GM21737 (cell line): ENCODE measurements around the gene SFT2D2.
"Not testable (repeated sequence)": the region's sequence is repeated elsewhere in the genome, so short reads cannot be mapped to it uniquely, and the experiment has no call there.

Experiments
- ATAC-seq: cut with Tn5 transposase; IDR thresholded peaks from one replicate; pipeline ENCODE4 v1.9.1; 2021; ENCODE audit warnings: mild to moderate bottlenecking, moderate library complexity; ENCODE audit not compliant: unreplicated experiment

SFT2D2 gene

DNA sequence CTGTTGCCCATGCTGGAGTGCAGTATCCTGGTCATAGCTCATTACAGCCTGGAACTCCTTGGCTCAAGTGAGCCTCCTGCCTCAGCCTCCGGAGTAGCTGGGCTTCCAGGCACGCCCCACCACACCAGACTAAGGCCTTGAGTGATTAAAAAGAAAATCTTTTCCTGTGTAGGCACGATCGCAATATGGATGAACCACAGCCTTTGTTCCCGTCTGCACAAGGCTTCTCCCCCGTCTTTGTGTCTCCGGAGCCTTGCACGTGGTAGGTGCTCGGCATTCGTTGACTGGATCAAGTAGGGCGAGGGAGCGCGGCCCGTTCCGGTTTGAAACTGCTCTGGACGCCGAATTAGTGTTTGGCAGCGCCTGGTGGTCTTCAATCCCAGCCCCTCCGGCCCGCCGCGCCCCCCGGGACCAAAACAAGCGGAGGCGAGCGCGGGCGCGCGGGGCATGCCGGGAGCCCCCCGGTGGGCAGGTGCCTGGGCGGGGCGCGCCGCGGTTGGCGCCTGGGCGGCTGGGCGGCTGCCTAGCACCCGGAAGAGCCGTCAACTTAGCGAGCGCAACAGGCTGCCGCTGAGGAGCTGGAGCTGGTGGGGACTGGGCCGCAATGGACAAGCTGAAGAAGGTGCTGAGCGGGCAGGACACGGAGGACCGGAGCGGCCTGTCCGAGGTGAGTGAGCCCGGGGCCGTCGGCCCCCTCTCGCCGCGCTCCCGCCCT, at the start of gene SFT2D2:
Gene SFT2D2, plus strand, starts transcription at position 529 of the 715 bp plus-strand sequence. Its CDS starts 76 bp downstream, at position 605.
- peak; percentile 75 for ATAC-seq

DNA sequence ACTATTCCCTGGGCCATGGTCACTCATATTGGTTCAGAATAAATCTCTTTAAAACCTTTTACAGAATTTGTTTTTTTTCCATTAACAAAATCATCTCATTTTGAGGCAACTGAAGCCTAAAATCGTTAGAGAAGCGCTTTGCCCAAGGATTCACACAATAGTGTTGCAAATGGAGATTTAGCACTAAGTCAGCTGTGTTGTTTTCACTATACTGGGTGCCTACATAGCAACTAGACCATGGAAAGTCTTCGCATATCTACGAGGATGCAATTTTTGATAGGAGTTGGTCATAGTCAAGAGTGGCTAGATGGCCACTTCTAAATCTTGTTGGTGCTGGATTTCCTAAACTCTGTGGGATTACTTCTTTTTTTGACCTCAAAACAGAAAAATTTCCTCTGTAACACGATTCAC, 47.6 kb upstream of the SFT2D2 start:
- no peak for ATAC-seq

DNA sequence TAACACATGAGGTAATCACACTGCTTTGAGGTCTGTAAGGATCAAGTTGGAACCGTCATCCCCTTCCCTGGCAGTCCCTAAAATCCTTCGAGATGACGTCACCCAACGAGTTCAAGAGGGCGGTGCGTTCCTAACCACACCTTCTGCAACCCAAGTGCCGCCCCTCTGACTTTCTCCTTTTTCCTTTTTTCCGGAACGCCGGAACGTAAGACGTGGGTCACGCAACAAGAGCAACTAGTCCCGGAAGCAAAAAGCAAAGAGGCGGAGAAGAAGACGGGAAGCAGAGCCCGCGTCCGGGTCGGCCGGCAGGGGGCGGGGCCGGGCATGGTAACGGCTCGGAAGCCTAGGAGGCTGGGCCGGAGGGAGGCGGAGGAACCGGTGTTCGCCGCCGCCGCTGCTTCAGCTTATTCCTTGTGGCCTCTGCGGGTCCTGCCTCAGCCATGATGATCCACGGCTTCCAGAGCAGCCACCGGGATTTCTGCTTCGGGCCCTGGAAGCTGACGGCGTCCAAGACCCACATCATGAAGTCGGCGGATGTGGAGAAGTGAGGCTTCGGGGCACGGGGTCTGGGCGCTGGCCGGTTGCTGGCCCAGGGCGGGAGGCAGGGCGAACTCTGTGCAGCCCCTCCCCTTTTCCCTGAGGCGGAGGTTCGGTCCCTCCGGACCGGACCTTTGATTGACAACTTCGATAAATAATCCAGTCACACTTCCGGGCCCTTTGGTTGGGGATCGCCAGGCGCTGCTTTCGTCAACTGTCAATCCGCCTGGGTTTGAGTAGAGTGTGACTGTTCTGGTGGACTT, 47.0 kb upstream of the SFT2D2 start, which contains the start of gene TIPRL:
Gene TIPRL, plus strand, starts transcription at position 325 of the 800 bp plus-strand sequence. Its CDS starts 116 bp downstream, at position 441.
- ATAC-seq = peak; percentile 90

DNA sequence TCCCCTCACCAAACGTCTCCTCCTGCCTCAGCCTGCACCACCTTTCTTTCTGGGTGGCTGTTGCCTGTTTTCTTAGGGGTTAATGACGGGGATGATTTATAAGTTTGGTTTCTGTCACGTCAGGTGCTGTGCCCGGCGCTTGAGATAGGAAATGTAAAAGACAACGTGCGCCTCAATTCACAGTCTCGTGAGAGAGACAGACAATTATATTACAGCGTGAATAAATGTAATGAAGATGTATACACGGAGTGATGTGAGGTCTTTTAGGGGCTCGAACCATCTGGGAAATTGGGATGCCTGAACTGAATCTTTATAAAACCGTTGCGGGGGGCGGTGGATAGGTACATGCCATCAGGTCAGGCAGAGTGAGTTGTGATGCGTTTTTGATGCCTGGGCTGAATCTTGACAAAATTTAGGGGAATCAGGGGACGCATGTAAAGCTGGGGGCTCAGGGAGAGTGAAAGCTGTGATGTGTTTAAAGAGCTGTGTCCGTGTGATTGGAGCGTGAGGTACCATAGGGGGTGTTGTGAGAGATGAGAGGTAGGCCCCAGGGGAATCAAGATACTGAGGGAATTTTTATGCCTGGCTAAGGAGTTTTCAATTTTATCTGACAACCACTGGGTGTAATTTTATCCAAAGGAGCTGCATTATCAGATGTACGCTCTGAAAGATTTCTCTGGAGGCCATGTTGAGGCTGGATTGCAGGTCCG, 46.2 kb upstream of the SFT2D2 start:
- no peak for ATAC-seq

DNA sequence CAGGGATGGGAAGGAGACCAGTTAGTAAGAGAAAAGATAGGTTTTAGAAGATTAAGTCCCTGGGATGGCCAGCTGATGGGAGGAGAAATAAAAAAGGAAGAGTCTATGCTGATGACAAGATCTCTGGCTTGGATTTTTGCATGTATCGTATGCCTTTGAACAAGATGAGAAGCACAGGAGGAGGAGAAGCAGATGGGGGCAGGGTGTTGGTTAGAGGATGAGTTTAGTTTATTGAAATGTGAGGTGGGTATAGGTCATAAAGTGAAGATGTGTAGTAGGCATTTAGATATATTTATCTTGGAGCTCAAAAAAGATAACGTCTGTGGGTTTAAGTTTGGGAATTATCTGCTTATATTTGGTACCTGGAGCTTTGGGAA, 45.7 kb upstream of the SFT2D2 start:
- ATAC-seq = no peak

DNA sequence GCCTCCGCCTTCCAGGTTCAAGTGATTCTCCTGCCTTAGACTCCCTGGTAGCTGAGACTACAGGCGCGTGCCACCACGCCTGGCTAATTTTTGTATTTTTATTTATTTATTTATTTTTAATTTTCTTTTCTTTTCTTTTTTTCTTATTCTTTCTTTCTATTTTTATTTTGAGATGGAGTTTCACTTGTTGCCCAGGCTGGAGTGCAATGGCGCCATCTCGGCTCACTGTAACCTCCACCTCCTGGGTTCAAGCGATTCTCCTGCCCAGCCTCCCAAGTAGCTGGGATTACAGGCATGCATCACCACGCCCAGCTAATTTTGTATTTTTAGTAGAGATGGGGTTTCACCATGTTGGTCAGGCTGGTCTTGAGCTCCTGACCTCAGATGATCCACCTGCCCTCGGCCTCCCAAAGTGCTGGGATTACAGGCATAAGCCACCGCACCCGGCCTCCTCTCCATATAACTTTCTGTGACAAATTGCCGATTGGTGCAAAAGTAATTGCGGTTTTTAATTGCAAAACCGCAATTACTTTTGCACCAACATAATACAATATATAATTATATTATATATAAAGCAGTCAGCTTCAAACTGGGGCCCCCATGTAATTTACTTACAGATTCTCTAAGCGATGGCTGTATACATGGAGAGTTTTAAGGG, 44.6 kb upstream of the SFT2D2 start:
- not testable (repeated sequence) for ATAC-seq

DNA sequence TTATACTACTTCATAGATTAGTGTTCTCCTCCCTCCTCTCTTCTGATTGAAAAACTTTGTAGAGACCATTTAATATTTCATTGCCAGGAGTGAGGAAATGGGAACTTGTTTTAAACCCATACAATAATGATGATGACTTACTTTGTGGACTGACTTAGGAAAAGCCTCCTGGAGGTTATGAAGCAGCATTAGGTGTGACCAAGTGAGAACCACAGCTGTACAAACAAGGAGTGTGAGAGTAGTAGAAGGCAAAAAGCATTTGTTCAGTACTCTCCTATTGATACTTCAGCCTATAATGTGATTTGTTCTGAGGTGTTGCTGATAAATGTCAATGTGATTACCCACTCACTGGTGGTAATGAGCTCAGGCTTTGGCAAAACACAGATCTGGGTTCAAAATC, 38.6 kb upstream of the SFT2D2 start:
- ATAC-seq = no peak

DNA sequence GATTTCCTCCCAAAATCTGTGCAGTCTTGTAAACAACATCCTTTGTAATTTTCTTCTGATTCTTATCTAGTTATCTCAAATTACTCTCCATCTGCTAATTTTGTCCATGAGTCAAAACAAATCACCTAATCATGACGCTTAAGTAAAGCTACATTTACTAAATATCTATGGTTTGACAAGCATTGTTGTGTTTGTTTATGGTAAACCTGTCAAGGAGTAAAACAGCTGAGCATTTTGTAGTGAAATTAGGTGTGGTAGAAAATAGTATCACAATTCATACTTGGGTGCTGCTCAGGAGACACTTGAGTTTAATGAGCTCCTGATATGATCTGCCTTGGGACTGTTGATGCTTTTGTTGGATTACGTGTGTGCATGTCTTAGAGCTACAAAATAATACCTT, 35.4 kb upstream of the SFT2D2 start:
- no peak for ATAC-seq

DNA sequence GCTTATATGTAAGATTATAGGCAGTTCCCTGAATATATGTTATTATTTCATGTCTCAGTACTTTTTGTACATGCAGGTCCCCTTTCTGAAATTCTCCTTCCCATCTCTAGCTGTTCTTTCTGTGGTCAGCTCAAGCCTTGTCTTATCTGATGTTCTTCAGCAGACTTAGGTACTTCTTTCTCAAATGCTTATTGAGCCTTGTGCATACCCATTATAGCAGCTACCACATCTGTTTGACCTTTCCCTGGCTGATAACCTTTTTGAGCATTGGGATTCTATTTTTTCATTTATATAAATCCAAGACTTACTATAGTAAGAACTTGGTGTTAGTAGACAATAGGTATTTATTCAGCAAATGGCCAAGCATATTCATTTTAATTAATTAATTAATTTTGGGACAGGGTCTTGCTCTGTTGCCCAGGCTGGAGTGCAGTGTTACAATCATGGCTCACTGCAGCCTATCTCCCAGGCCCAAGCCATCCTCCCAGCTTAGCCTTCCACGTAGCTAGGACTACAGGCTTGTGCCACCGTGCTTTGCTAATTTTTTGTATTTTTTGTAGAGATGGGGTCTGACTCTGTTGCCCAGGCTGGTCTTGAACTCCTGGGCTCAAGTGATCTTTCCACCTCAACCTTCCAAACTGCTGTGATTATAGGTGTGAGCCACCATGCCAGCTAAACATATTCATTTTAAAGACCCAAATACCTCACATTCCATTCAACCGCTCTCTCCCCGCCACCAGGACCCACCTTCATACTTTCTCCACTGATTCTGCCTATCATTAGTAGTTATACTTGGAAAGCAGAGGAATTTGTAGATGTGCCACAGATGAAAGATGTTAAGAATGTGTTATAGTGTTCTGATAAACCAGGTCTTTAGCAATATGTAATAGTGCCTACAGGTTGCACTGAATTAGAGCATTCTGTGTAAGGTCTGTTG, 30.3 kb upstream of the SFT2D2 start:
- no peak for ATAC-seq

DNA sequence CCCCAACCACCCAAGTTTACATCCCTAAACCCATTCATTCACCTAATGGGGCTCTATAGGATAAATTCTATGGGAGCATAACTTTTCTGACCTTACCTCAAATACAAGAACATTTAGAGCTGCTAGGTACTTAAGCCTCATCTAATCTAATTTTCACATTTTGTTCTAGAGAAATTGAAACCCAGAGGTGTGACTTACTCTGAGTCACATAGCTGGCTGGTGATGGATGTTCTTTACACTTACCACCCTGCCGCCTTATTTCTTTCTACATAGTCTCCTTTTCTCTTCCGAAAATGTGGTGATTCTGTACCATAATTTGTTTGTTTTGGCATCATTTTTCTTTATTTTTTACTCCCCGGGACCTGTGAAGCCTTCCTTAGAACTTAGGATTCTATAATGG, 26.7 kb upstream of the SFT2D2 start:
- no peak for ATAC-seq

DNA sequence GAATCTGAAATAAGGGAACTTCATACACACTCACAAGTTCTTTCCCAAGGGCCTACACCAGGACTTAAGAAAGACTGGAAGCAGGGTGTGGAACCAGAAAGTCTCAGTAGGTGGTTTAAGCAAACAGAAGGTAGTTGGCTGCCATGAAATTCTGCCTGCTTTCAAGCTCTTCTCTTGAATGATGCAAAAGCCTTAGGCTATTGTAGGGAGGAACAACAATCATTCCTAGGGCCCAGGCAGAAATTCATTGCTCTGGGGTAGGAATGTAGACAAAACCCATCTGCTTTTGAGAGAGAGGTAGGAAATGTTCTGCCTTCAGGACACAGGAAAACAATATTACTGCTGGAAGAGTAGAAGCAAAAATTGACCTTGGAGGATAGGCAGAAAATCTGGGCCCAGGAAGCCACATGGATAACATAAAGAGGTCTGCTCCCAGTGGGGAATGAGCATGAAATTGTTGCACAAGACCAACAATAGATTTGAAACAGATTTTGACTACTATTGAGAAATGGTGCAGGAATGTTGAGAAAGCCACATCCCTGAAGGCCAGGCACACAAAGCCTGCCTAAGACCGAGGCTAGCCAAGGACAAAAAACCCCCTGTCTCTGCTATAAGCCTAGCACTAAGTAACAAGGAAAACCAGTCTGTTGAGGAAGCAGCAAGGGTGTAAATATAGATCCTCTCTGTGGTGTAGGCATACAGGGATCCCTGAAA, 22.7 kb upstream of the SFT2D2 start:
- no peak for ATAC-seq

DNA sequence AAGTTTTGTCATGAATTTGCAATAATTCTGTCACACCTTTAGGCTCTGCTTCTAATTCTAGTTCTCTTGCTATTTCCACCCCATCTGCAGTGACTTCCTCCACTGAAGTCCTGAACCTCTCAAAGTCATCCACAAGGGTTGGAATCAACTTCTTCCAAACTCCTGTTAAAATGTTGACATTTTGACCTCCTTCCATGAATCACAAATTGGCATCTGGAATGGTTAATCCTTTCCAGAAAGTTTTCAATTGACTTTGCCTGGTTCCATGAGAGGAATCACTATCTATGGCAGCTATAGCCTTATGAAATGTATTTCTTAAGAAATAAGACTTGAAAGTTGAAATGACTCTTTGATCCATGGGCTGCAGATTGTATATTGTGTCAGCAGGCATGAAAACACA, 19.7 kb upstream of the SFT2D2 start:
- no peak for ATAC-seq

DNA sequence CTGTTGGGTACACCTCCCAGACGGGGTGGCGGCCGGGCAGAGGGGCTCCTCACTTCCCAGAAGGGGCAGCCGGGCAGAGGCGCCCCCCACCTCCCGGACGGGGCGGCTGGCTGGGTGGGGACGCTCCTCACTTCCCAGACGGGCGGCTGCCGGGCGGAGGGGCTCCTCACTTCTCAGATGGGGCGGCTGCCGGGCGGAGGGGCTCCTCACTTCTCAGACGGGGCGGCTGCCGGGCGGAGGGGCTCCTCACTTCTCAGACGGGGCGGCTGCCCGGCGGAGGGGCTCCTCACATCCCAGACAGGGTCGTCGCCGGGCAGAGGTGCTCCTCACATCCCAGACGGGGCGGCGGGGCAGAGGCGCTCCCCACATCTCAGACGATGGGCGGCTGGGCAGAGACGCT, 18.1 kb upstream of the SFT2D2 start:
- not testable (repeated sequence) for ATAC-seq

DNA sequence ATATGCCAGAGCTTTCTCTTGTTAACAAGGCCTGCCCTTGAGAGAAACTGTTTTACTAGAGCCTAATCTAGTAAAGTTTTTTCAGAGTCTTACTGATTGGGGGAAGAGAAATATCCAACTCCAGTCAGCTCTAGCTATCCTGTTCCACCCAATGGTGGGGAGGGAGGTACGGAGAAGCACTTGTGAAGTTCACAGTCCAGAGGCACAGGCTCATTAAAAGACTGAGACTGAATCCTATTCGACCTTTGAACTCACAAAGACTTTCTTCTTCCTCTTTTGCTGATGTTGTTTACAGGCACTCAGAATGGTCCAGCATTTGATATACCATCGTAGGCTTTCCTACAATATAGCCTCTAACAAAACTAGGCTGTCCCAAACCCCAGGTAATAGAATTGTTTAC, 15.5 kb upstream of the SFT2D2 start:
- no peak for ATAC-seq

DNA sequence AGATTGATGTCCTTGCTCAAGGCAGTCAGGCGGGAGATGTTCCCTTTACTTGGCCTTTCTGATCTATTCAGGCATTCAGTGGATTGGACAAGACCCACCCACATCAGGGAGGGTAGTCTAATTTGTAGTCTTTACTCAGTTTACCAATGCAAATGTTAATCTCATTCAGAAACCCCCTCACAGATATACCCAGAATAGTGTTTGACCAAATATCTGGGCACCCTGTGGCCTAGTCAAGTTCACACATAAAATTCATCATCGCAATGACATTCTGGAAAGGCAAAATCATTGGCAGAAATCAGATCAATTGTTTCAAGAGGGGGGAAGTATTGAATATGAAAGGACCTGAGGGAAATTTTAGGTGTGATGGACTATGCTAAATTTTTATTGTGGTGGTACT, 12.5 kb upstream of the SFT2D2 start:
- no peak for ATAC-seq

DNA sequence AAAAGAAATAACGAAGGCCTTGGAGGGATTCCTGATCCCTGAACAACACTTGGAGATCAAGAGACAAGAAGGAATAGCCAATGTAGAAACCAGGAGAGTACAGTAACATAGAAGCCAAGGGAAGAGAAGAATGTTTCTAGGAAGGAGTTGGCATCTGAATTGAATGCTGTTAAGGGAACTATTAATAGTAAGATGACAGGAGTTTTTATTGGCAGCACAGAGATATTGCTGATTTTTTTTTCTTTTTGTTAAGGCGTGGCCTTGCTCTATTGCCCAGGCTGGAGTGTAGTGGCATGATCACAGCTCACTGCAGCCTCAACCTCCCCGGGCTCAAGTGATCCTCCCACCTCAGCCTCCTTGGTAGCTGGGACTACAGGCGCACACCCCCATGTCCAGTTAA, 9.6 kb upstream of the SFT2D2 start:
- ATAC-seq = no peak

DNA sequence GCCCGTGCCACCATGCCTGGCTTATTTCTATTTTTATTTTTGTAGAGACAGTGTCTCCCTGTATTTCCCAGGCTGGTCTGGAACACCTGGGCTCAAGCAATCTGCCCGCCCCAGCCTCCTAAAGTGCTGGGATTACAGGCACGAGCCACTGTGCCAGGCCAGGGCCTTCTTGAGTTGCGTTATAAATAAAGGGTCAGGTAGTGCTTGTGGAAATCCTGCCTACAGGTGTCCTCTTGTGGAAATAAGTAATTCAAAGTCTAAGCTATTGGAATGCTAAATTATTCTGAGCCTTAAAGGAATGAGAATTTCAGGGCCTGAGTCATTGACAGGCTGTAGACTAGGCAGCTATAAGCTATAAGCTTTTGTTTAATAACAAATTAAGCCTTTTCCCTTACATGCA, 8.1 kb upstream of the SFT2D2 start:
- no peak for ATAC-seq

DNA sequence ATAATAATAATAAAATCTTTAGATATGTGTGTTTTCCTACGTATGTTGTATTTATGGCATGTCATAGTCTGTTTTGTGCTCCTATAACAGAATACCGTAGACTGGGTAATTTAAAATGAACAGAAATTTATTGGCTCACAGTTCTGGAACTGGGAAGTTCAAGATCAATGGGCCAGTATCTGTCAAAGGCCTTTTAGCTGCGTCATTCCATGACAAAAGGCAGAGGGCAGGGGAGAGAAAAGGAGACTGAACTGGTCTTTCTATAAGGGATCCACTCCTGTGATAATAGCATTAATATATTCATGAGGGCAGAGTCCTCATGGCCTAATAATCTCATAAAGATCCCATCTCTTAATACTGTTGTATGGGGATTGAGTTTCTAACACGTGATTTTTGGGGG, 7.1 kb upstream of the SFT2D2 start:
- ATAC-seq = no peak

DNA sequence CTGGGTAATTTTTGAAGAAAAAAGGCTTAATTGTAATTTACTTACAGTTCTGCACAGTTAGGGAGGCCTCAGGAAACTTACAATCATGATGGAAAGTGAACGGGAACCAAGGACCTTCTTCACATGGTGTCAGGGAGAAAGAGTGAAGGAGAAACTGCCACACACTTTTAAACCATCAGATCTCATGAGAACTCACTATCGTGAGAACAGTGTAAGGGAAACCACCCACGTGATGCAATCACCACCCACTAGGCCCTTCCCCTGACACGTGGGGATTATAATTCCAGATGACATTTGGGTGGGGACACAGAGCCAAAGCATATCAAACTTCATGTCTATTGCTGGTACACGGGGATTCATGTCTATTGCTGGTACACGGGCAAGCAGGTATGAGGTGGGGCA, 5.3 kb upstream of the SFT2D2 start:
- ATAC-seq = no peak
